ENCODE results near the gene SNX21. TPM values are rescaled to one million over a fixed set of nuclear protein-coding genes. Genes with fewer than 3 reads are reported as not detected.
A peak's percentile ranks its signal among the peaks of the same experiment; 100 is the strongest.

SNX21 gene
- total RNA-seq, 1 experiment from 2014 or later, result 19.7 TPM

DNA sequence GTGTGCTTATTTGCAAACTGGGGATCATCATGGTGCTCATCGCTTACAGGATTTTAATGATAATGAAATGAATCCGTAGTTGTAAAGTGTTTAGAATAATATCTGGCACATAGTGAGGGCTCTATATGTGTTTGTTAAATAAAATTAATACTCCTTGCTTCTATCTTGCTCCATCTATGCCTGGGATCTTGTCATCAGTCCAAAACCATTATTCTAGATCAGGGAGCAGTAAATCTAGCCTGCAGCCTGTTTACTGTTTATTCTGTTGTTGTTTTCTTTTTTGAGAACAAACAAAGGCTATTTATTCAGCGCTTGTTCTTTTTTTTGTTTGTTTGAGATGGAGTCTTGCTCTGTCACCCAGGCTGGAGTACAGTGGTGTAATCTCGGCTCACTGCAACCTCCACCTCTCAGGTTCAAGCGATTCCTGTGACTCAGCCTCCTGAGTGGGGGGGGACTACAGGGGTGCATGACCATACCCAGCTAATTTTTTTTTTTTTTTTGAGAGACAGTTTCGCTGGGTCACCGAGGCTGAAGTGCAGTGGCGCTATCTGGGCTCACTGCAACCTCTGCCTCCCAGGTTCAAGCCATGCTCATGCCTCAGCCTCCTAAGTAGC is 15.5 kb downstream of the SNX21 start:
- H3K4me1 ChIP-seq (replicated peaks), result no peaks in the 10 kb centered on the region
- no peak for DNase-seq (ENCODE audit: low read depth in 1 of 2, low spot score in 2 of 2)

GRCh38 chr20:45850238-45850637 is 16.6 kb downstream of the SNX21 start:
- H3K27ac ChIP-seq, result no peak overlapping the region
- no peak for DNase-seq (ENCODE audit: low read depth in 1 of 2, low spot score in 2 of 2)
- no peak overlapping the region for H3K4me3 ChIP-seq
- peaks cover 48% of the 10 kb centered on the region for H3K36me3 ChIP-seq
- H3K27me3 ChIP-seq (replicated peaks), result no peaks in the 10 kb centered on the region
- no peaks in the 10 kb centered on the region for H3K4me1 ChIP-seq (replicated peaks)
- H3K9me3 ChIP-seq (replicated peaks), result no peaks in the 10 kb centered on the region

More for the DNA sequence above, 15.5 kb downstream of the SNX21 start:
- Histone ChIP-seq H3K36me3 (peaks cover 49% of the 10 kb centered on the region), H3K9me3 (replicated peaks) (no peaks in the 10 kb centered on the region), H3K4me3 (no peak overlapping the region), H3K27ac (no peak overlapping the region), H3K27me3 (replicated peaks) (no peaks in the 10 kb centered on the region)

DNA sequence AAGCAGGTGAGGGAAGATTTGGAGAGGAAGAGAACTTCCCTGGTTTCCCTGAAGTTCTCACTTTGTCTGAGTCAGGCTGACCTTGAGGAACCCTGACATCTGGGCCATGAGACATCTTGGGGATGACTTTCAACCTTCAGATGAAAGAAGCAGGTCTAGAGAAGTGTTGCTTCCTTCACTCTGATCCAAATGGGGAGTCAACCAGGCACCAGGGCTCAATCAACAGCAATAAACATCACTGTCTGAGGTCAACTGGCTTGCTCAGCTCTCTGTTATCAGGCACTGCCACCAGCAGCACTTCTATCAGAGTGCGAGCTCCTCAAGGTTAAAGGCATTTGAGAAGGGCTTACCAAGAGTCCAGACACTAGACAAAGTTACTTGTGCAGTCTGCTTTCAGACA is 17.3 kb downstream of the SNX21 start:
- Histone ChIP-seq H3K27me3 (replicated peaks) (no peaks in the 10 kb centered on the region), H3K27ac (no peak overlapping the region), H3K4me3 (no peak overlapping the region), H3K4me1 (replicated peaks) (peaks cover 2% of the 10 kb centered on the region; the same call in 1 of the 2 replicates), H3K9me3 (replicated peaks) (no peaks in the 10 kb centered on the region), H3K36me3 (peaks cover 44% of the 10 kb centered on the region)
- DNase-seq (ENCODE audit: low read depth in 1 of 2, low spot score in 2 of 2), result no peak

DNA sequence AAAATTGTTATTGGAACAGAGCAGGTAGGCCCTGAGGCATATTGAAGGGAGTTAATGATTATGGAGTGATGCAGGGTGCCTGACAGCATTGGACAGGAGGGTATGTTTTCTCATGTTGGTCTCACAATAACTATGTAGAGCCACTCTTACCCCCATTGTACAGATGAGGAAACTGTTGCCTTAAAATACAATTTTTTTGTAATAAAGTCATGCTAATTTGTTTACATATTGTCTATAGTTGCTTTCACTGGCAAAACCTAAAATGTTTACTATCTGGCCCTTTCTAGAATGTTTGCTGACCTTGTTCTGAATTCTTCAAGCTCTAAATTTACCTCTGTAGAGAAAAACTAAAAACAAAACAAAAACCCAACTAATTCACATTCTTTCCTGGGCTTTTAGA is 17.9 kb downstream of the SNX21 start:
- DNase-seq (ENCODE audit: low read depth in 1 of 2, low spot score in 2 of 2), result no peak

DNA sequence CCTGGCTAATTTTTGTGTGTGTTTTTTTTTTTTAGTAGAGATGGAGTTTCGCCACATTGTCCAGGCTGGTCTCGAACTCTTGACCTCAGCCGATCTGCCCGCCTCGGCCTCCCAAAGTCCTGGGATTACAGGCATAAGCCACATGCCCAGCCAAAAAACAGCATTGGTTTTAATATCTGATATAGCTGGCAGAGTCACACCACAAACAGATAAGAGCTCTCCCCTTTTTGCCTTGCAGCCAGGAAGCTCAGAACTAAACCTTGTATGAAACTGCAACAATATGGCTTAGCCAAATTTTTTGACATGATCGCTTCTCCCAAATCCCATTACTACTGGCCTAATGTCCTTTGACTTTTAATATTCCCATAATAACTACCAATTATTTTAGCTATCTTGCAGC is 18.7 kb downstream of the SNX21 start:
- Histone ChIP-seq H3K27ac (no peak overlapping the region), H3K36me3 (peaks cover 40% of the 10 kb centered on the region), H3K4me1 (replicated peaks) (peaks cover 9% of the 10 kb centered on the region), H3K27me3 (replicated peaks) (no peaks in the 10 kb centered on the region), H3K9me3 (replicated peaks) (no peaks in the 10 kb centered on the region), H3K4me3 (no peak overlapping the region)
- DNase-seq (ENCODE audit: low read depth in 1 of 2, low spot score in 2 of 2), result no peak

More for the DNA sequence above, 17.9 kb downstream of the SNX21 start:
- Histone ChIP-seq H3K4me1 (replicated peaks) (peaks cover 8% of the 10 kb centered on the region), H3K36me3 (peaks cover 40% of the 10 kb centered on the region), H3K9me3 (replicated peaks) (no peaks in the 10 kb centered on the region), H3K27ac (no peak overlapping the region), H3K4me3 (no peak overlapping the region), H3K27me3 (replicated peaks) (no peaks in the 10 kb centered on the region)

- H3K9me3 ChIP-seq (replicated peaks), result no peaks in the 10 kb centered on the region
- no peaks in the 10 kb centered on the region for H3K27me3 ChIP-seq (replicated peaks)
- no peak overlapping the region for H3K4me3 ChIP-seq
Observed at GRCh38 chr20:45853484-45853883, 19.9 kb downstream of the SNX21 start.

DNA sequence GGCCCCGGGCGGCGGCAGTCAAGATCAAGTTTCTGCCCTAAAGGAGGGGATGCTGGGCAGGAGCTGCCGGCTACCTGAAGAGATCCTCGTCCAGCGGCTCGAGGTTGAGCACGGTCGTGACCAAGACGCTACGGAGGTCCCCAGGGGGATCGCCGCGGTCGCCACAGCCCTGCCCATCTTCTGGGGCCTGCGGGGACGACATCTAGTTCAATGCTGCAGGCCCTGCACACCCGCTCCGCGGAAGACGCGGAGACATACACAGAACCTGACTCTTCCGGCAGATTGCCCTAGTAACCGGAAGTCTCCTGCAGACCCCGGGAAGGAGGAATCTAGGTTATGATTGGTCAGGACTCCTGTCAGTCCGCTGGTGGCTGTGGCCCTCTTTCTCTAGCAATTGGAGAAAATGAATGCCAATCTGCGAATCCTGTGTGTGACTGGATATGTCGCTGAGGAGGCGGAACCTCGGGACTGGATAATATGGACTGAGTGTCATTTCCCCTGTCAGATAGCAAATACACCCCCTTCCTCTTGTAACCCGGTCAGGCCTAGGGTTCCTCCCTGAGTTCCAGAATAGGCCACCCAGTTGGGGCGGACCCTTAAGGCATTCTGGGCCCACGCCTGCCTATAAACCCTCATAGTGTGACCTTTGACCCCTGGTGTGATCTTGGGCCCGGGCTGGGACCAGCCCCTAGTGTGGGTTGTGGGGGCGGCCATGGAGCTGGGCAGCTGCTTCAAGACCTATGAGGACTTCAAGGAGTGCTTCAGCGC is 23.7 kb downstream of the SNX21 start, which contains the start of the genes ACOT8 and ZSWIM3:
ACOT8 (minus strand) TSS at position 279 of the 768 bp plus-strand sequence; CDS start at position 202, 77 bp downstream.
ZSWIM3 (plus strand) TSS at position 501 of the 768 bp plus-strand sequence; CDS start at position 713, 212 bp downstream.
- Histone ChIP-seq H3K27ac (0 out of 2 replicates have a peak within 1 kb of the TSS, but pooled peaks have one; percentile 37), H3K4me3 (peak within 1 kb of the TSS; percentile 64), H3K36me3 (peaks cover 21% of the 10 kb centered on the region), H3K4me1 (replicated peaks) (peaks cover 15% of the 10 kb centered on the region), H3K9me3 (replicated peaks) (no peaks in the 10 kb centered on the region), H3K27me3 (replicated peaks) (no peaks in the 10 kb centered on the region)
- peak; percentile 99 for DNase-seq (ENCODE audit: low read depth in 1 of 2, low spot score in 2 of 2)

More at GRCh38 chr20:45853484-45853883, 19.9 kb downstream of the SNX21 start:
- peaks cover 15% of the 10 kb centered on the region for H3K4me1 ChIP-seq (replicated peaks)
- H3K36me3 ChIP-seq, result peaks cover 33% of the 10 kb centered on the region
- H3K27ac ChIP-seq, result no peak overlapping the region
- no peak for DNase-seq (ENCODE audit: low read depth in 1 of 2, low spot score in 2 of 2)

- Histone ChIP-seq H3K27ac (0 out of 2 replicates have a peak overlapping the region, but pooled peaks have one; percentile 37), H3K4me1 (replicated peaks) (peaks cover 15% of the 10 kb centered on the region), H3K27me3 (replicated peaks) (no peaks in the 10 kb centered on the region), H3K36me3 (peaks cover 19% of the 10 kb centered on the region), H3K9me3 (replicated peaks) (no peaks in the 10 kb centered on the region), H3K4me3 (peak overlapping the region; percentile 64)
- DNase-seq (ENCODE audit: low read depth in 1 of 2, low spot score in 2 of 2), result no peak
Observed at GRCh38 chr20:45857882-45858216, 24.2 kb downstream of the SNX21 start.

DNA sequence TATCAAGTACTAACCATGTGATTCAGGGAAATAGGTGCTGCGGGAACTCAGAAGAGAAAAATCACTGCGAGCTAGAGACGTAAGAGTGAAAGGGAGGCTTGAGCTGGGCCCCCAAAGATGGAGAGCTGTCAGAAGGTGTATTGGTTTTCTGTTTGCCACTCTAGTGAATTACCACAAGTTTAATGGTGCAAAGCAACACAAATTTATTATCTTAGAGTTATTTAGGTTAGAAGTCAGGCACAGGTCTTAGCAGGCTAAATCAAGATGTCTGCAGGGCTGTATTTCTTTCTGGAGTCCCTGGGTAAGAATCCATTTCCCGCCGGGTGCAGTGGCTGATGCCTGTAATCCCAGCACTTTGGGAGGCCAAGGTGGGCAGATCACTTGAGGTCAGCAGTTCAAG is 26.3 kb downstream of the SNX21 start:
- Histone ChIP-seq H3K36me3 (peaks cover 8% of the 10 kb centered on the region), H3K4me3 (no peak overlapping the region), H3K9me3 (replicated peaks) (no peaks in the 10 kb centered on the region), H3K27ac (no peak overlapping the region), H3K4me1 (replicated peaks) (peaks cover 15% of the 10 kb centered on the region), H3K27me3 (replicated peaks) (no peaks in the 10 kb centered on the region)
- no peak for DNase-seq (ENCODE audit: low read depth in 1 of 2, low spot score in 2 of 2)

DNA sequence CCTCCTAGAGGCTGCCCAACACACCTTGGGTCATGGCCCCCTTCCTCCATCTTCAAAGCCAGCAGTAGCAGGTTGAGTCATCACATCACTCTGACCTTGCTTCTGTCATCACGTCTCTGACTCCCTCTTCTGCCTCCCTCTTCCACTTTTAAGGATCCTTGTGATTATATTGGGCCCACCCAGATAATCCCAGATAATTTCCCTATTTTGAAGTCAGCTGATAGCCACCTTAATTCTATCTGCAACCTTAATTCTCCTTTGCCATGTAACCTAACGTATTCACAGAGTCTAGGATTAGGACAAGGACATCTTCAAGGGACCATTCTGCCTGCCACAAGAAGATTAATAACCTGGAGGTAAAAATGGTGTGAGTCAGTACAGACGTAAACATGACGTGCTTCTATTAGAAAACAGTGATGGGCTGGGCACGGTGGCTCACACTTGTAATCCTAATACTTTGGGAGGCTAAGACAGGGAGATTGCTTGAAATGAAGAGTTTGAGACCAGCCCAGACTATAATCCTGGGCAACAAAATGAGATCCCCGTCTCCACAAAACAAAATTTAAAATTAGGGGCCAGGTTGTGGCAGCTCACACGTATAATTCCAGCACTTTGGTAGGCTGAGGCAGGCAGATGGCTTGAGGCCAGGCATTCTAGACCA is 27.1 kb downstream of the SNX21 start:
- Histone ChIP-seq H3K4me1 (replicated peaks) (peaks cover 15% of the 10 kb centered on the region), H3K27me3 (replicated peaks) (no peaks in the 10 kb centered on the region), H3K4me3 (no peak overlapping the region), H3K36me3 (0 out of 2 replicates have a peak, but pooled peaks cover 5% of the 10 kb centered on the region), H3K9me3 (replicated peaks) (no peaks in the 10 kb centered on the region), H3K27ac (no peak overlapping the region)
- no peak for DNase-seq (ENCODE audit: low read depth in 1 of 2, low spot score in 2 of 2)

DNA sequence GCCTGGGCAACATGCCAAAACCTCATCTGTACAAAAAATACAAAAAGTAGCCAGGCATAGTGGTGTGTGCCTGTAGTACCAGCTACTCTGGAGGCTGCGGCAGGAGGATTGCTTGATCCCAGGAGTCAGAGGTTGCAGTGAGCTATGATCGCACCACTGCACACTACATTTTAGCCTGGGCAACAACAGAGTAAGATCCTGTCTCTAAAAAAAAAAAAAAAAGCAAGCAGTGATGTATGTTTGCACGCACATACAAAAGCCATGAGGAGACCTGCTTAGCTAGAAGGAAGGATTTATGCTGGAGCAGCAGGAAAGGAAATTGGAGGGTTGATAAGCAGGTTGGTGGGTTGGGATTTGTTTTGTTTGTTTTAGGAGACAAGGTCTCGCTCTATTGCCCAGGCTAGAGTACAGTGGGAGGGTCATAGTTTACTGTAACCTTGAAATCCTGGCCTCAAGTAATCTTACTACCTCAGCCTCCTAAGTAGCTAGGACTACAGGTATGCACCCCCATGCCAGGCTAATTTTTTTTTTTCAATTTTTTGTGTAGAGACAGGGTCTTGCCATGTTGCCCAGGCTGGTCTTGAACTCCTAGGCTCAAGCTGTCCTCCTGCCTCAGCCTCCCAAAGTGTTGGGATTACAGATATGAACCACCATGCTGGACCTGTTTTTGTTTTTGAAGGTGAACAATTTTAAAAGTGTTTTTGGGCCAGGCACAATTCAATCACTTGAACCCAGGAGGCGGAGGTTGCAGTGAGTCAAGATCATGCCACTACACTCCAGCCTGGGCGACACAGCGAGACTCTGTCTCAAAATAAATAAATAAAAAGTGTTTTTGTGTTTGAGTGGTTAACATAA is 27.8 kb downstream of the SNX21 start:
- H3K9me3 ChIP-seq (replicated peaks), result no peaks in the 10 kb centered on the region
- H3K27me3 ChIP-seq (replicated peaks), result no peaks in the 10 kb centered on the region
- no peak for DNase-seq (ENCODE audit: low read depth in 1 of 2, low spot score in 2 of 2)
- H3K4me3 ChIP-seq, result no peak overlapping the region
- H3K36me3 ChIP-seq, result 0 out of 2 replicates have a peak, but pooled peaks cover 5% of the 10 kb centered on the region
- H3K27ac ChIP-seq, result no peak overlapping the region
- peaks cover 8% of the 10 kb centered on the region for H3K4me1 ChIP-seq (replicated peaks)

DNA sequence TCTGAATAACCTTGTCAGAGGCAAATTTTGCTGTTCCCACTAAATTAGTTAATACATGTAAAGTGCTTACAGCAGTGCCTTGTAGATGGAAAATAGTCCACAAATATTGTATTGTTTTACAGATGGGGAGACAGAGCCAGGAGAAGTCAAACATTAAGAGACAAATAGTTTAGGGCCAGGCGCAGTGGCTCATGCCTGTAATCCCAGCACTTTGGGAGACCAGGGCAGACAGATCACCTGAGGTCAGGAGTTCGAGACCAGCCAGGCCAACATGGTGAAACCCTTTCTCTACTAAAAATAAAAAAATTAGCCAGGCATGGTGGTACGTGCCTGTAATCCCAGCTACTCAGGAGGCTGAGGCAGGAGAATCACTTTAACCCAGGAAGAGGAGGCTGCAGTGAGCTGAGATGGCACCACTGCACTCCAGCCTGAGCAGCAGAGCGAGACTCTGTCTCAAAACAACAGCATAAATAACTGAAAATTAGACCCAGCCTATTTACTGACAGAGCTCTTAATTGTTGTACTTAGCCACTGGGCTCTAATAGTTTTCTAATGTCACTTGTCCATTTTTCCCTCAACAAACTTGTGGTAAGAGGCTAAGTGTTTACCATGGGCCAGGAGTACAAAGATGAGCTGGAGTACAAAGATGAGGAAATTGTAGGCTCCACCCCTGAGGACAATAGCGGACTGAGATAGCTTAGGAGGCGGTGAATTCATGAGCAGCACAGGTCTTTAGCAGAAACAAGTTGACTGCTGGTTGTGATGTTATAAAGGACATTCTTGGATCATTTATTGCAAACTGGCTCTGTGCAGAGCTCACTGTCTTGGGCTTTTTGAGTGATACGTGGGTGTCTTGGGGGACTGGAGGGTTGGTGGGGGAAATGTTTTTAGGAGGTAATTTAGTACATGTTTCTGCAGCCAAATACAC is 30.2 kb downstream of the SNX21 start:
- no peaks in the 10 kb centered on the region for H3K27me3 ChIP-seq (replicated peaks)
- peaks cover 12% of the 10 kb centered on the region for H3K4me1 ChIP-seq (replicated peaks)
- H3K4me3 ChIP-seq, result no peak overlapping the region
- no peaks in the 10 kb centered on the region for H3K36me3 ChIP-seq
- no peak overlapping the region for H3K27ac ChIP-seq
- H3K9me3 ChIP-seq (replicated peaks), result no peaks in the 10 kb centered on the region
- no peak for DNase-seq (ENCODE audit: low read depth in 1 of 2, low spot score in 2 of 2)

Data from SJSA1 (cell line).